Measurements from ENCODE around the gene KHDC3L.

DNA sequence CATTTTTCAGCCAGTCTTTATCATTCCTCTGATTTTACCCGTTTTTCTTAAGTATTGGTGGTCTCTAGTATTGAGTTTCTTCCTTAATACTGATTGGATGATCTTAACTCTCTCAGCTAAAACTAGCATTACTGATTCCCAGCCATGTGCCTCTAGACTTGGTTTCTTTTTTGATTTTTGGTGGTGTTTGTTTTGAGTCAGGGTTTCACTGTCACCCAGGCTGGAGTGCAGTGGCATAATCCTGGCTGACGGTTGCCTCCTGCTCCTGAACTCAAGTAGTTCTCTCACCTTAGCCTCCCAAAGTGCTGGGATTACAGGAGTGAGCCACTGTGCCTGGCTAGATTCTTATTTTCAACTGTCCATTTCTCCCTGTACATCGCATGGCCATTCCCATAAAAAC is 33.3 kb upstream of the KHDC3L start:
- no peak for TF ChIP-seq EZH2 (IDR thresholded peaks at IDR 0.05; ENCODE audit: borderline replicate concordance, low read length)
- no peak for TF ChIP-seq CTCF (IDR thresholded peaks at IDR 0.05; ENCODE audit: low read length)
